DLD1 (cell line): ENCODE data around the gene DENND4C.
"Not testable (repeated sequence)": the region's sequence is repeated elsewhere in the genome, so short reads cannot be mapped to it uniquely, and the experiment has no call there.

ENCODE experiments used
- in situ Hi-C: cut with HindIII; loops from 2 replicates; pipeline ENCODE4 v1.10.0; 2017; ENCODE audit warnings: low sequenced_read_pairs

The DENND4C gene

DNA sequence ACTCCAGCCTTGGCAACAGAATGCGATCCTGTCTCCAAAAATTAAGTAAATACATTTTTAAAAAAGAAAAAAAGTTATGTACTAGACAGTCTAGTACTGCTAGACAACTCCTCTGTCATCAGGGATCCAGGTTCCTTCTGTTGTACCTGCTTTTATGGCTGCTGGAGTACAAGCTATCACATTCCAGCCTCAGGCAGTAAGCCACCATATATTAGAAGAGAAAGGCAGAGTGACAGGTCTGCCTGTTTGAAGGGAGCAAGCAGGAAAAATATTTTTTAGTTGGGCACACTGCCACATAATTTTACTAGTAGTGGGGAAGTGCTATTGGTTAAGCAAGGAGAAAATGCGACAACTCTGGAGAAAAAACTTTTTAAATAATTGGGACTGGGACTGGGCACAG is 138.6 kb downstream of the DENND4C start:
- in situ Hi-C loops: loop anchor here (10.0 kb wide), 1 partner anchor 56 kb away; no protein-coding TSS in a partner anchor

DNA sequence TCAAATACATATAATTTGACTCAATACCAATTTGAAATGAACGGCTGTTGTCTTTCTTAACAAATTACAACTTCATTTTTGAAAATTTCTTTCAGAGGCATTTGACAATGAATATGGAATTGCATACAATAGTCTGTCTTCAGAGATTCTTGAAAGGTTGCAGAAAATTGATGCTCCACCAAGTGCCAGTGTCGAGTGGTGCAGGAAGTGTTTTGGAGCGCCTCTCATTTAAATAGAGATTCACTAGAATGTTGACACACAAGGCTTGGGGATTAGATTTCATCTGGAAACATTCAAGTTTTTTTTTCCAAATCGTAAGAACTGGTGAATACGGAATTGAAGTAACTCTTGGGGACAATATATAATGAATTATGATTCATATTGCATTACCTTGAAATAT is 141.4 kb downstream of the DENND4C start:
- in situ Hi-C loops: loop anchor here (10.0 kb wide), 1 partner anchor 73 kb away; no protein-coding TSS in a partner anchor

DNA sequence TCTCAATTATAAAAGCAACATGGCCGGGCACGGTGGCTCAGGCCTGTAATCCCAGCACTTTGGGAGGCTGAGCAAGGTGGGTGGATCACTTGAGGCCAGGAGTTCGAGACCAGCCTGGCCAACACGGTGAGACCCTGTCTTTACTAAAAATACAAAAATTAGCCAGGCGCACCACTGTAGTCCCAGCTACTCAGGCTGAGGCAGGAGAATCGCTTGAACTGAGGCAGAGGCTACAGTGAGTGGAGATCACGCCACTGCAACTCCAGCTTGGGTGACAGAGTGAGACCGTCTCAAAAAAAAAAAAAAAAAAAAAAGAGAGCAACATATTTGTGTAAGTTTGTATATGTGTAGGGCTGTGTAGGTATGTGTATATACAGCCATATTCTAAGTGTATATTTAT is 142.1 kb downstream of the DENND4C start:
- in situ Hi-C loops: loop anchor here (10.0 kb wide), 1 partner anchor 72 kb away; no protein-coding TSS in a partner anchor

DNA sequence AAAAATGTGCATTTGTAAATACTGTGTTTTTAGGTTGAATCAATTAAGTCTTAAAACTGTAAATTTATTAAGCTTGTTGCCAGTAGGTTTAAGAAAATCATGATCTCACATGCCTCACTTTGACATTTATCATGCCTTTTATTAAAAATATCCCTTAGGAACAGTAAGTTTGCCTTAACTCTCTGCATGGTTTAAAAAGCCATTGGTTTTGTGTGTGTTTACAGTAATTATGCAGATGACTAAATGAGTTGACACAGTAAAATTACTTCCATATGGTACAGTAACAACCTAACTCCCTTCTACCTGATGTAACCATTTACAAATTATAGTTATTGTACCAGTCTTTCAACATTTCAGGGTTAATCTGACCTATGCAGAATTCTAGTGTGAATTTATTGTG is 143.0 kb downstream of the DENND4C start:
- in situ Hi-C loops: loop anchor here (10.0 kb wide), 1 partner anchor 71 kb away; no protein-coding TSS in a partner anchor

DNA sequence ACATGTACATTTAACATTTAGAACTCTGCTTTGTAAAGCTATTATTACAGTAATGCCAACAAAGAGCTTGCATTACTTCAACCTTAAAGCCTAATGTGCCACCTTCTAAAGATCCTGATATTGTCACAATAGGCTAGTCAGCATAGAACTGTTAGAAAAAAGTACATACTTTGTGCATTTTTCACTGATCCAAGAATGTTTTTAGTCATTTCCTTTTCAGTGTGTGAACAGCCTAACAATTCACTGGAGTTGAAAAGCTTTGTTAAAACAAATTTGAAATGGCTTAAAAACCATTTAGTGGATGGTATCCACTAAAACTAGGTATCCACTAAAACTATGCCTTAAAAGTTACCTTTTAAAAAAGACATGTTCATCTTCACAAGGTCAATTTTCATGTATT is 145.0 kb downstream of the DENND4C start:
- in situ Hi-C loops: loop anchor here (10.0 kb wide), 1 partner anchor 69 kb away; no protein-coding TSS in a partner anchor

DNA sequence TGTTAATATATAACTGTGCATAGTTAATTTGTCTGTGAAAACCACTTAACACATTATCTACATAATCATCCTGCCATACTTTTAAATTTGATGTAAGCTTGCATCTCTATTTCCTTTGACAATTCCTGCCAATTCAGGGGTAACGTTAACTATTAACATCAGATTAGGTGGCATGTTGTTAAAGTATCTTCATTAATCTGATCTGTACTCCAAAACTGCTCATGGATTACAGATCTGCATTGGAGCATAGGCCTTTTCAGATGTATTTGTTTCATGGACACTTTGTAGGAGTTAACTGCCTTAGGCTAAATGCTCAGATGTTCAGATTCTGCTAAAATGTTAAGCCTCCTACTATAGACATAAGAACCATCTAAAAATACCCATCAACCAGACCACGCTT is 146.4 kb downstream of the DENND4C start:
- in situ Hi-C loops: loop anchor here (10.0 kb wide), 1 partner anchor 68 kb away; no protein-coding TSS in a partner anchor

DNA sequence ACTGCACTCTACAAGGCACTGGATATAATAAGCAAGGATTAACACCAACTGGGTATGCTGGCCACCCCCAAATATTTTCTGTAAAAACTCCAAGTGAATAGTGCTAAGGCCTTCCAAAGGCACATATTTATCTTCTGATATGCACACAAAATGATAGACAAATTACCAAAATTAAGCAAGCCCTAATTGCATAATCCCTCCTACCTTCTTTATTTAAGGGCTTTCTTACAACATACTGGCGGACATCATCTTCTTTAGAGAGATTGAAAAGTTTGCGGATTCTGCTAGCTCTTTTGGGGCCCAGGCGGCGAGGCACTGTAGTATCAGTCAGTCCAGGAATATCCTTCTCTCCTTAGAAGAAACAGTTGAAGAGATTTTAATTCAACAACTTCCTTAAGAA is 147.7 kb downstream of the DENND4C start:
- in situ Hi-C loops: loop anchor here (10.0 kb wide), 1 partner anchor 67 kb away; no protein-coding TSS in a partner anchor

GRCh38 chr9:19378647-19379046 is 148.2 kb downstream of the DENND4C start:
- in situ Hi-C loops: loop anchor here (10.0 kb wide), 1 partner anchor 66 kb away; no protein-coding TSS in a partner anchor

GRCh38 chr9:19379283-19379682 is 148.8 kb downstream of the DENND4C start:
- in situ Hi-C loops: loop anchor here (10.0 kb wide), 1 partner anchor 66 kb away; no protein-coding TSS in a partner anchor

GRCh38 chr9:19379697-19380046 is 149.2 kb downstream of the DENND4C start:
- in situ Hi-C loops: loop anchor here (10.0 kb wide), 1 partner anchor 65 kb away; no protein-coding TSS in a partner anchor

GRCh38 chr9:19380826-19381075 is 150.3 kb downstream of the DENND4C start:
- in situ Hi-C loops: no loop called here

GRCh38 chr9:19381656-19382055 is 151.2 kb downstream of the DENND4C start:
- in situ Hi-C loops: no loop called here

- in situ Hi-C loops: not testable (repeated sequence)
These were observed 154.7 kb downstream of the DENND4C start for GRCh38 chr9:19385212-19385611.

- in situ Hi-C loops: no loop called here
These were observed 155.5 kb downstream of the DENND4C start for GRCh38 chr9:19385786-19386501.

- in situ Hi-C loops: no loop called here
These were observed 156.1 kb downstream of the DENND4C start for GRCh38 chr9:19386502-19387044.

- in situ Hi-C loops: no loop called here
These were observed 156.8 kb downstream of the DENND4C start for GRCh38 chr9:19387317-19387716.

GRCh38 chr9:19389539-19389938 is 159.0 kb downstream of the DENND4C start:
- in situ Hi-C loops: not testable (repeated sequence)

- in situ Hi-C loops: no loop called here
These were observed 167.4 kb downstream of the DENND4C start for GRCh38 chr9:19397845-19398244.

DNA sequence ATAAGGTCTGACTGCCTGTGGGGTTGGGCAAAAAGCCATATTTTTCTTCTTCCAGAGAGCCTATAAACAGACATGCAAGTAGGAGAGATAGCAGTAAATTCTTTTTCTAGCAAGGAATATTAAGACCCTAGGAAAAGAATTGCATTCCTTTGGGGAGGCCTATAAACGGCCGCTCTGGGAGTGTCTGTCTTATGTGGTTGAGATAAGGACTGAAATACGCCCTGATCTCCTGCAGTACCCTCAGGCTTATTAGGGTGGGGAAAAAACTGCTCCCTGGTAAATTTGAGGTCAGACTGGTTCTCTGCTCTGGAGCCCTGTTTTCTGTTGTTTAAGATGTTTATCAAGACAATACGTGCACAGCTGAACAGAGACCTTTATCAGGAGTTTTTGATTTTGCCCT is 172.7 kb downstream of the DENND4C start:
- in situ Hi-C loops: not testable (repeated sequence)

DNA sequence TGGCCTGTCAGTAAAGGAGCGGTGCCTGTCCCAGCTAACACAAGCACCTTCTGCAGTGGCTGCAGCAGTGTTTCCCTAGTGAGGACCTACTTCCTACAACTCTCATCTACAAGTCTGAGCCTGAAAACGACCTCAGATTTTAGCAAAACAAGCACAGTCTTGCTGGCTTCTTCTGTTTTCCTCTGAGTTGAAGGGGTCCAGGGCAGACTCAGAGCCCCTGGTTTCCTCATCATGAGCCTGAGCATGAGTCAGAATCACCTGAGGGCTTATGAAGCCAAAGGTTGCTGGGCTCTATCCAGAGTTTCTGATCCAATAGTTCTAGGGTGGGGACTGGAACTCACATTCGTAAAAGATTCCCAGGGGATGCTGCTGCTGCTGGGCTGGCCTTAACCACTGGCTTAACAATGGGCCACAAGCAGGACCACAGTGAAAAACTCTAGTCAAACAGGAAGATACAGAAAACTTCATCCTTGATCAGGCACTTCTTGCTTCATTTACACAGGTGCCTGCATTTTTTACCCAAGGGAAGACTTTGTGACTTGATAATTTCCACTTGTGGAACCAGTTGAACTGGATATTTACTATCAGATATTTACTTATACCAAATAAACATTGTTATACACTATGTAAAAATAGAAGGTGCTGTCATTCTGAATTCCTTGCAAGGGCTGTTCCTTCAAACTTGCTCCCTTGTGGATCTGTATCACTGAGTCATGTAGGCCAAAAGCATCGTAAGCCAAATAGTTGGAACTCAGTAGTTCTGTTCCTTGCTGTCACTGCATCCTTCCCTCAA is 174.0 kb downstream of the DENND4C start:
- in situ Hi-C loops: no loop called here

GRCh38 chr9:19405771-19406170 is 175.3 kb downstream of the DENND4C start:
- in situ Hi-C loops: no loop called here

GRCh38 chr9:19408316-19408692 is 177.8 kb downstream of the DENND4C start:
- in situ Hi-C loops: no loop called here
